GM21447 (cell line): ENCODE results near the gene RPL10.
A peak's percentile ranks its signal among the peaks of the same experiment; 100 is the strongest.

Experiments used
- ATAC-seq: cut with Tn5 transposase; IDR thresholded peaks from one replicate; pipeline ENCODE4 v1.9.1; 2021; ENCODE audit not compliant: unreplicated experiment

The RPL10 gene

DNA sequence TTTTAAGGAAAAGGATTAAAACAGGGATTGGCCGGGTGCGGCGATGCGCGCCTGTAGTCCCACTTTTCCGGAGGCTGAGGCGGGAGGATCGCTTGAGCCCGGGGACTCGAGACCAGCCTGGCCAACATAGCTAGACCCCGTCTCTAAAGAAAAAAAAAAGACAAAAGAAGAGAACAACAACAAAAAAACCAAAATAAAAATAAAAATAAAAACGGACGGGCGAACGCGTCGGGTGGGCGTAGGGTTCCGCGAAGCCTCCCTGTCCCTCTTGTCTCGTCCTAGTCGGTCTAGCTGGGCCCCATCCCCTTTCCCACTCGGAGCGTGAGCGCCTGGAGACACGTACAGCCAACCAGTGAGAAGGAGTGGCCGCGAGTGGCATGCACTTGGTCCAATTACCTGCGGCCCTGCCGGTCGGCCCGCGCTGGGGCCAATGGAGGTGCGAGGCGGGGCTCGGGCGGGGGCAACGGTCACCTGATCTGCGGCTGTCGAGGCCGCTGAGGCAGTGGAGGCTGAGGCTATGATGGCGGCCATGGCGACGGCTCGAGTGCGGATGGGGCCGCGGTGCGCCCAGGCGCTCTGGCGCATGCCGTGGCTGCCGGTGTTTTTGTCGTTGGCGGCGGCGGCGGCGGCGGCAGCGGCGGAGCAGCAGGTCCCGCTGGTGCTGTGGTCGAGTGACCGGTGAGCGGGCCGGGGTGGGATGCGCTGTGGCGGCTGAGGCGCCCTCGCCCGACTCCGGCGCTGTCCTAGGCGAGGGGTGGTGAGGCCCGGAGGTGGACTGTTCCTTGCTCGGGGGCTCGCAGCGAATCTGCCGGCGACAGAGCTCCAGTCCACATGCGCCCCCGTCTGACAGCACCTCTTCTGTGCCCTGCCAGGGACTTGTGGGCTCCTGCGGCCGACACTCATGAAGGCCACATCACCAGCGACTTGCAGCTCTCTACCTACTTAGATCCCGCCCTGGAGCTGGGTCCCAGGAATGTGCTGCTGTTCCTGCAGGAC lies 30.3 kb downstream of the RPL10 start, which contains the start of gene ATP6AP1:
TSS of gene ATP6AP1 (plus strand) at position 502 of the 996 bp plus-strand sequence. CDS start at position 518, 16 bp downstream.
- peak; percentile 97 for ATAC-seq

DNA sequence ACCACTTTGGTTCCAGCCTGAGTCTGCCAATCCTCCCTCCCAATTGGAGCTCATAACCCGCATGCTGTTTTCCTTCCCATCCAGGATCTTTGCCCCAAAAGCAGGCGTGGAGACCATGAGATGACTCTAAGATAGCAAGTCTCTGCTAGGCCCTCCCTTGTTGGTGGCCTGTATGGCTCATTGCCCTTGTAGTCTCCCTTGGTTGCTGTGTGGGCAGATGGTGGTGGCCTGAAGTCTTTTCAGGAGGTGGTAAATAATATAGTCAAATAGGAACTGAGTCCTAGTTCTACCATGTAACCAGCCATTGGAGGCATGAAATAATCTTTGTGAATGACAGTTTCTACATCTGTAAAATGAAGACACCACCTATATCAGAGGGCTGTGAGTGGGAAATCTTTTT lies 31.5 kb downstream of the RPL10 start:
- no peak for ATAC-seq

DNA sequence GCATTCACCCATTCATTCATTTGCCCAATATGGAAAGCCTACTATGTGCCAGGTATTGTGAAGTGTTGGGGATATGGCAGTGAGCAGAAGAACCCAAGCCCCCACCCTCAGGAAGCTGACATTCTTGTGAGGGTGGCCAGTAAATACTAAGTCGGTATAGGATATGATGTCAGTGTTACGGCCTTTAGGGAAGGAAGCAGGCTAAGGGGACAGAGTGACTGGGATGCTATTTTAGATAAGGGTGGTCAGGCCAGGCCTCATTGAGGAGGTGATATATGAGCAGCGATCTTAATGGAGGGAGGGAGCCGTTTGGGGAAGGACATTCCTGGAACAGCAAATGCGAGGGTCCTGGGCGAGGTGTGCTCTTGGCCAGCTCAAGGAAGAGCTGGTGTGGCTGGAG lies 32.3 kb downstream of the RPL10 start:
- no peak for ATAC-seq

DNA sequence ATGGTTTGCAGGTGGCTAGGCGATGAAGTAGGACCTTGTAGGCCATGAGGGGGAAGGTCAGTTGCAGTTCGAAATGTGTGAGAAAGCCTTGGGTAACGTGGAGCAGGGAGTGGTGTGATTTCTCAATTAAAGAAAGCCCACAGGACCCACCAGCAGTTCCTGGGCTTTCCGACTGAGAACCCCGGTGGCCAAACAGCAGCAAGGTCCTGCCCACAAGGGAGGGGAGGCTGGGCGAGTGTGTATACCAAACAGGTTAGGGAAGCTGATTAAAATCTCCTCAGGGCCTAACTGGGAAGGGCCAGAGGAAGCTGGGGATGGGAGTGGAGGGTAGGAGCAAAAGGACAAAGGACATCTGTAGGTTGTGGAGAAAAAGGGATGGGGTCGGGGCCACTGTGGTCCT lies 32.7 kb downstream of the RPL10 start:
- ATAC-seq: no peak

DNA sequence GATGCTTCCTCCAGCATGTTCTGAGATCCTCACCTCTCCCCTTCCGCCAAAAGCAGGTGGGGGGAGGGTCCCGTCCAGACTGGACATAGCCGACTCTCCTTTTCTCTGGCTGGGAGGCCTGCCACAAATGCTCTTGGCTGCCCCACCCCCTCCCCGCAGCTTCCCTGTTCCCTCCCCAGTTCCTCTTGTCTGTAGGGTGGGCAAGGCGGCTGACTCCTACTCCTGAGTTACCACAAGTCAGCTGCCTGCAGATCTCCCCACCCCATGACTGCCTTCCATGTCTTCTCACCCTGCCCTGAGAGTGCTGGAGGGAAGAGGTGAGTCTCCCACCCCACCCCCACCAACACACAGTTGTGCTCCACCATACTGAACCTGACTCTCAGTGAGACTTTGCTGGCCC lies 33.2 kb downstream of the RPL10 start:
- no peak for ATAC-seq

DNA sequence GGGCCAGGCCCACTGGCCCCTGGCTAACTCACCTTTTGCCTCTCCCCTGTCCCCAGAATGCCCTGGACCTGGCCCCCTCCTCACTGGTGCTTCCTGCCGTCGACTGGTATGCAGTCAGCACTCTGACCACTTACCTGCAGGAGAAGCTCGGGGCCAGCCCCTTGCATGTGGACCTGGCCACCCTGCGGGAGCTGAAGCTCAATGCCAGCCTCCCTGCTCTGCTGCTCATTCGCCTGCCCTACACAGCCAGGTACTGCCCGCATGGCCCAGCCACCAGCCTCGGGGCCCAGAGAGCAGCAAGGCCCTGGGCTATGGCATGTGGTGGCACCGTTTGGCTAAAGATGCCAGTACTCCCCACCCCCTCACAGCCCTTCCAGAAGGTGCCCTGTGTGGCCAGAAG lies 34.0 kb downstream of the RPL10 start:
- no peak for ATAC-seq

DNA sequence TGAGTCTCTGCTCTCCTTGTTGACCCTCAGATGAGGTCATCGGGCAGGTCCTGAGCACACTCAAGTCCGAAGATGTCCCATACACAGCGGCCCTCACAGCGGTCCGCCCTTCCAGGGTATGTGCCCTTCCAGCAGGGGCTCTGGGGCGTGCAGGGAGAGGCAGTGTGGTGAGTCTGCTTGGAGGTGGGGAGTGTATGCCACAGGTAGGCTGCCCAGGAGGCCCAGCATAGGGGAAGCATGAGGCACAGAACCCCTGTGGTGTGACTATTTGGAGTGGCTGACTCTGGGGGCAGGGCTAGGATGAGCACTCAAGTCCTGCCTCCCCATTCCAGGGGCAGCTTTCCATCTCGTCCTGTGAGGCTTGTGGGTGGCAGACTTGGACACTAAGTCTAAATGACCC lies 35.4 kb downstream of the RPL10 start:
- no peak for ATAC-seq

DNA sequence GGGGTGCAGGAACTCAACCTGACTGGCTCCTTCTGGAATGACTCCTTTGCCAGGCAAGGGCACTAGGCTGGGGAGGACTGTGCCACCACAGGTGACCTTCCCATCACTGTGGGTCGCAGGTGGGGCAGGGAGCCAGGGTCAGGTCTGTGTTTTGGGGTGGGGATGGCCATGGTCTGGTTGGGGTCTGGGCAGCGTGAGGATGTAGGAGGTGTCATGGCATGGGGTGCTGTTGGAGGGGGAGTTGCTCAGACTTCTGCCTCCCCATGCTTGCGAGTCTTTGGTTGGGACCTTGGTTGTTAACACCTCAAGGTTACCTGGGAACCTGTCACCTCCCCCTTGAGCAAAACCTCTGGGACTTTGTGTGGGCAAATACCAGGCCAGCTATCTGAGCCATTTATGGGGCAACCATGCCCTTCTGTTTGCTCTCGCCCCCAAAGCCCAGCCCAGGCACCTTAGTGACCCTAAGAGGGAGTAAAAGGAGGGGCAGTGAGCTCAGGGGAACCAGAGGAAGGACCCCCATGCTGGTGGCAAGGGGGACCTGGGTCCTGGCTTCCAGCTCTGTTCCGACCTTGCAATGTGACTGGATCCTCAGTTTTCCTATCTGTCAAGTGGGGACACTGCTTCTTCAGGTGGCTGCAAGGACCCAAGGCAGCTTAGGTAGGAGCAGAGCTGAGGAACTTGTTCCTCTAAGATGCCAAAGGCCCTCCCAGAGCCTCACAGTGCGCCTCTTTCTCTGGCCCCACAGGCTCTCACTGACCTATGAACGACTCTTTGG lies 36.4 kb downstream of the RPL10 start:
- ATAC-seq: no peak

DNA sequence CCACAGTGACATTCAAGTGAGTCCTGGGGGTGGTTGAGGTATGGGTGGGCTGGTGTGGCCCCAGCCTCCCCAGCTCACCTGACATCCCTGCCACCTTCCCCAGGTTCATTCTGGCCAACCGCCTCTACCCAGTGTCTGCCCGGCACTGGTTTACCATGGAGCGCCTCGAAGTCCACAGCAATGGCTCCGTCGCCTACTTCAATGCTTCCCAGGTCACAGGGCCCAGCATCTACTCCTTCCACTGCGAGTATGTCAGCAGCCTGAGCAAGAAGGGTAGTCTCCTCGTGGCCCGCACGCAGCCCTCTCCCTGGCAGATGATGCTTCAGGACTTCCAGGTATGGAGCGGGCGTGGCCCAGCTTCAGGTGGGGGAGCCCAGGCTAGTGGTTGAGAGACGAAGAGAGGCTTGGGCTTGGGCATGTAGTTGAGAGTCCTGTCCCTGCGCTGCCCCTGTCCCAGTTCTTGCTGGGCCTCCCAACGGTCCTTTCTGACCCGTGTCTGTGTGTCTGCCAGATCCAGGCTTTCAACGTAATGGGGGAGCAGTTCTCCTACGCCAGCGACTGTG lies 37.1 kb downstream of the RPL10 start:
- no peak for ATAC-seq

DNA sequence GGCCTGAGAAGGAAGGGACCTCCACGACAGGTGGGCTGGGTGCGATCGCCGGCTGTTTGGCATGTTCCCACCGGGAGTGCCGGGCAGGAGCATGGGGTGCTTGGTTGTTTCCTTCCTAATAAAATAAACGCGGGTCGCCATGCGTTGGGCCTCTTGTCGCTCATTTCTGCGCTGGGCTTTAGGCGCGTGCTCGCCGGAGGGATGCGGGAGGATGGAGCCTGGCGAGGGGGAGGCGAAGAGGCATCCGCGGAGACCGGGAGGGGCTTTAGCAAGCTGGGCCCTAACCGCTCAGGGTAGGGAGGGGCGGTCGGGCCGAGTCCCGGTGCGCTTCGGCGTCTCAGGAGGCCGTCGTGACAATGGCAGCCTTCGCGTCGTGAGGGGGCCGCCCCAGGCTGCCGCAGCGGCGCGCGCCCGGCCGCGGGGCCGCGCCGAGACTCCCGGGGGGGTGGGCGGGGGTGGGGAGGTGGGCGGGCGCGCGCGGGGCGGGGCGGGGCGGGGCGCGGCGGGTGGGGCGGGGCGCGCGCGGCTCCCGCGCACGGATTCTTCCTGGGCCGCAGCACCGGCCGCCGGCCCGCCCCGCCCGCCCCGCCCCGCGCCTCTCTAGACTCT lies 38.3 kb downstream of the RPL10 start:
- no peak for ATAC-seq

DNA sequence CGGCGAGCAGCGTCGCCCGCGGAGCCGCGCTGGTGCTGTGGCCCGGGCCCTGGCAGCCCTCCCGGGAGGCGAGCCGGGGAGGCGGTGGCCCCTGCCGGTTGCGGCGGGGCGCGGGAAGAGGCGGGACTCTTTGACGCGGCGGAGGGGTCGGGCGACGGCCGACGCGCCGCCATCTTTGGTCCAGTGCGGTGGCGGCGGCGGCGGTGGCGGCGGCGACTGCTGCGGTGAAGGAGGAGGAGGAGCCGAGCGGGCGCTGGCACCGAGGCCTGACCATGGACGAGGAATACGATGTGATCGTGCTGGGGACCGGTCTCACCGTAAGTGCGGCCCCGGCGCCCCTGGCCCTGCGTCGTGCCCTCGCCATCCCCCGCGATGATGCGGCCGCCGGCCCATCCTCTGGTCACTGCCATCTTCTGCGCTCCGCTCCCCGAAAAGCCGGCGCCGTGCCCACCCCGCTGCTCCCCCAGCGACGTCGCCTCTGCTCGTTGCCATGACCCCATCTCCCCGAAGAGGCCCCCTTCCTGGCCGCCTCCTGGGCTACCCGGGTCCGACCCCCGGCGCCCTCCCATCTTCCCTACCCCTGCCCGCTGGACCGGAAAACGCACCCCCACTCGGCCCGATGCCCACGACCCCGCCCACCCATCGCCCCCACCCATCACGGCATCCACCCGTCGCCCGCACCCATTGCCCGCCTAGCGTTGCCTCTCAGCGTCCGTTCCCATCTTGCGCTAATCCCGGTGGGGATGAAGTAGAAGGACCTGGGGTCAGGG lies 39.0 kb downstream of the RPL10 start, which contains the start of gene GDI1:
TSS of gene GDI1 (plus strand) at position 172 of the 770 bp plus-strand sequence. CDS start at position 273, 101 bp downstream.
- no peak for ATAC-seq

DNA sequence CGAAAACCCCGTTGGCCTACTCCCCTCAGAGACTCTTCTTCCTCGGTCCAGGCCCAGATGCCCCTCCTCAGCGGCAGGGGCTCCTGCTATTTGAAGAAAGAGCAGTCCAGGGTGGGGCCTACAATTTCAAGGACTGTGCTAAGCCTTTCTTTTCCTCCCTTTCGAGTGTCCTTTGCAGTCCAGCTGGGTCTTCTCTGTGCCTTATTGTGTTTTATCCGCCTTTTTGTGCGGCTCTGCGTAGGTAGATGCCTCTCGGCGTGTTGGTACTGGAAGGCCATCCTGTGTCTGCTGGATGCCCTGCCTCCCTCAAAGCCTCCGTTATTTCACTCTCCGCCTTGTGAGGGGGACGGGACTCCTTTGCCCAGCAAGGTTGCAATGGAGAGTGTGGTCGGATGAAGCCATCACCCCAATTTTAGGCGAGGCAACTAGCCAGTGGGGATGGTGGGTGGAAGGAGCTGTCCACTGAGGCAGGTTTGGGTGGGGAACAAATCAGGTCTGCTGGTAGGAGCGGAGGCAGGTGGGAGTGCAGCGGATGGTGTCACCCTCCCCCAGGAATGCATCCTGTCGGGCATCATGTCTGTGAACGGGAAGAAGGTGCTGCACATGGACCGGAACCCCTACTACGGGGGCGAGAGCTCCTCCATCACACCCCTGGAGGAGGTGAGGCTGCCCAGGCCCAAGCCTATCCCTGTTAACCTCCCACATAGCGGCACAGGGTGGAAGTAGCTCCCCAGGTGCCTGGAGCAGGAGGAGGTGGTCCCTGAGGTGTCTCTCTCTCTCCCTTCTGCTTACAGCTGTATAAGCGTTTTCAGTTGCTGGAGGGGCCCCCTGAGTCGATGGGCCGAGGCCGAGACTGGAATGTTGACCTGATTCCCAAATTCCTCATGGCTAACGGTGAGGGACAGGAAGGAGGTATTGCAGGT lies 40.1 kb downstream of the RPL10 start:
- ATAC-seq: no peak

DNA sequence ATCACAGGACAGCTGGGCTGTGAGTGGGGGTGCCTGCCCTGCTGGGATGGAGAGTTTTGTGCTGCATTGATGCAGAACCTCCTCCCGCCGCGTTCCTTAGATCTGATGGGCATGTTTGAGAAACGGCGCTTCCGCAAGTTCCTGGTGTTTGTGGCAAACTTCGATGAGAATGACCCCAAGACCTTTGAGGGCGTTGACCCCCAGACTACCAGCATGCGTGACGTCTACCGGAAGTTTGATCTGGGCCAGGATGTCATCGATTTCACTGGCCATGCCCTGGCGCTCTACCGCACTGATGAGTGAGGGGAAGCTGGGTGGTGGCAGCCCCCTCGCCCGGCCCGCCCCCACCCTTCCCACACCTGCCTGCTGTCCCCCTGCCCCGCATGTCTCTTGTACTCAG lies 41.7 kb downstream of the RPL10 start:
- ATAC-seq: no peak

DNA sequence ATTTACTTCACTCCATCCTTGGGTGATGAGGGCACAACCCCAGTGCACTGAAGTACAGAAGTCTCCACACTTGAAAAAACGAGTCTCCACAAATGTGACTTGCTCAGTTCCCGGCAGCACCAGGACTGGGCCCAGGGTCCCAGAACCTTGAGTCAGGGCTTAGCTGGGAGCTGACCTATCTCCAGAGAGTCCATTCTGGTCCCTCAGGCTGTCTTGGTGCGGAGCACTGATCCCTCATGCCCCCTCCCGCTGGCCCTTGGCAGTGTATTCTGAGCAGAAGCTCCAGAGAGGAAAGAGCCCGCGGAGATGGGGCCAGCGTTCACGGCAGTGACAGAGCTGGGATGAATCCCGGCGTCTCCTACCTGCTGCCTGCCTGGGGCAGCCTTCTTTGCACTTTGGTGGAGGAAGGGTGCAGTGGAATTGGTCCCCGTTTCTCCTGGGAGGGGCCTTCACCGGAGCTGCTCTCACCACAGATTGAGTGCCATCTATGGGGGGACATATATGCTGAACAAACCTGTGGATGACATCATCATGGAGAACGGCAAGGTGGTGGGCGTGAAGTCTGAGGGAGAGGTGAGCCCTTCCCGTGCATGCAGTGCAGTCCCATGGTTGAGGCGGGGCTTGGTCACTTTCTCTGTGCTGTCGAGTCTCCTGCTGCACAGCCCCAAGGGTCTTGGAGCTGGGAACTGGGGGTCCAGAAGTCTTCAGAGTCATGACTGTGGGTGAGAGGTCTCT lies 42.6 kb downstream of the RPL10 start:
- no peak for ATAC-seq

DNA sequence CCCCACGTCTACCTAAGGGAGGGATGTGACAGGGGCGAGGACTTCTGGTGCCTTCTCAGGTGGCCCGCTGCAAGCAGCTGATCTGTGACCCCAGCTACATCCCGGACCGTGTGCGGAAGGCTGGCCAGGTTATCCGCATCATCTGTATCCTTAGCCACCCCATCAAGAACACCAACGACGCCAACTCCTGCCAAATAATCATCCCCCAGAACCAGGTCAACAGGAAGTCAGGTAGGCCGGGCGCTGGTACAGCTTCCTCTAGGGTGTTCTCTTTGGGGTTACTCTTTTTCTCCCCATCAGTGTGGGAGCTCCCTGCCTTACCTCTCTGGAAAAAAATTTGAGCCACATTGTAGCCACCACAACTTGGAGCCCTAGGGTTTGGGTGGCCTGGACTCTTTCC lies 43.4 kb downstream of the RPL10 start:
- ATAC-seq: no peak

DNA sequence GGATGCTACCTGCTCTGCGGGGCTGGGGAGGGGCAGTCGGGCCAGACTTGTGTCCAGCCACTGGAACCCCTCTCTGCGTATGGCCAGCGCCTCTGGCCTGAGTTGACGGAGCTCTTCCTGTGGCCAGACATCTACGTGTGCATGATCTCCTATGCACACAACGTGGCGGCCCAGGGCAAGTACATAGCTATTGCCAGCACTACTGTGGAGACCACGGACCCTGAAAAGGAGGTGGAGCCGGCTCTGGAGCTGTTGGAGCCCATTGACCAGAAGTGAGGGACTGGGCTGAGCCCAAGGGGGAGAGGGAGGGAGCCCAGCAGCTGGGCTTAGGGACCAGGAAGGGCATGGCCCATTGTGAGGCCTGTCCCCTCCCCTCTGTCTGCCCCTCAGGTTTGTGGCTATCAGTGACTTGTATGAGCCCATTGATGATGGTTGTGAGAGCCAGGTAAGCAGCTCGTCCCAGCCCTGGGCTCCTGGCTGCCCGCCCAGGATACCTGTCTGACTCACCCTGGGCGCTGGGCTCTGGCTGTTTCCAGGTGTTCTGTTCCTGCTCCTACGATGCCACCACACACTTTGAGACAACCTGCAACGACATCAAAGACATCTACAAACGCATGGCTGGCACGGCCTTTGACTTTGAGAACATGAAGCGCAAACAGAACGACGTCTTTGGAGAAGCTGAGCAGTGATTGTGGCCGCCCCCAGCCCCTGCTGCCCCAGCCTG lies 44.0 kb downstream of the RPL10 start:
- ATAC-seq: no peak

DNA sequence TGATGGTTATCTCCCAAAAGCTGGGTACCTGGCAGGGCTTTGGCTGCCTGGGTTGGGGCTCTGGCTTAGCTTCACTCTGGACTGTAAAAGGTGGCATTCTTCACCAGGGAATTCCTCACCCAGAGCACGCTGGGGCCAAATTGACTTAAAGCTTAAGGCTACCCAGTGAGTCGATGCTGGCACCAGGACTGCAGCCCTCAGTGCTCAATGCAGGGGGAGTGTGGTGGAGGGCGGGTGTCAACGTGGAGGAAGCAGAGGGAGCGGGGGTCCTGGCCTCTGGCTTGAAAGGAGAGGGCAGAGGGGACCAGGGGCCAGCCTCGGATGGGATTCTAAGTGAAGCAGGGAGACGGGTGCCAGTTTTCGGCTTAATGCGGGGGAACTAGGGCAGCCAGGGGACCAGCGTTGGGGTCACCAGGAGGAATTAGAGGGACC lies 45.3 kb downstream of the RPL10 start:
- ATAC-seq: no peak
